ENCODE measurements around the gene OSBP.

OSBP gene

GRCh38 chr11:59610289-59610688 is 5.3 kb downstream of the OSBP start:
- TF ChIP-seq CTCF (conservative IDR thresholded peaks at IDR 0.05; ENCODE audit: low read depth): no peak
- H3K27ac ChIP-seq: no peak overlapping the region
- POLR2A ChIA-PET (ENCODE audit: low non-redundant PET): no interaction called here
- no peak for DNase-seq (ENCODE audit: low spot score)
- CTCF ChIA-PET: interaction anchor here (0.6 kb wide), 1 partner anchor 12 kb away, joined by 4 read pairs; no protein-coding TSS in a partner anchor

GRCh38 chr11:59607703-59608454 is 7.7 kb downstream of the OSBP start:
- no peak for TF ChIP-seq CTCF (conservative IDR thresholded peaks at IDR 0.05; ENCODE audit: low read depth)
- POLR2A ChIA-PET (ENCODE audit: low non-redundant PET): no interaction called here
- no peak overlapping the region for H3K27ac ChIP-seq
- DNase-seq (ENCODE audit: low spot score): no peak
- CTCF ChIA-PET: no interaction called here

- H3K27ac ChIP-seq: no peak overlapping the region
- ChIA-PET CTCF (no interaction called here), POLR2A (ENCODE audit: low non-redundant PET) (no interaction called here)
- no peak for TF ChIP-seq CTCF (conservative IDR thresholded peaks at IDR 0.05; ENCODE audit: low read depth)
- DNase-seq (ENCODE audit: low spot score): no peak
These were observed 13.1 kb downstream of the OSBP start for GRCh38 chr11:59602432-59602831.

GRCh38 chr11:59601788-59602187 is 13.8 kb downstream of the OSBP start:
- ChIA-PET POLR2A (ENCODE audit: low non-redundant PET) (no interaction called here), CTCF (interaction anchor here (0.6 kb wide), 1 partner anchor 14 kb away, joined by 4 read pairs; no protein-coding TSS in a partner anchor)
- no peak overlapping the region for H3K27ac ChIP-seq
- TF ChIP-seq CTCF (conservative IDR thresholded peaks at IDR 0.05; ENCODE audit: low read depth): no peak
- DNase-seq (ENCODE audit: low spot score): no peak

GRCh38 chr11:59600636-59601035 is 14.9 kb downstream of the OSBP start:
- CTCF ChIA-PET: no interaction called here
- POLR2A ChIA-PET (ENCODE audit: low non-redundant PET): no interaction called here
- H3K27ac ChIP-seq: no peak overlapping the region
- TF ChIP-seq CTCF (conservative IDR thresholded peaks at IDR 0.05; ENCODE audit: low read depth): no peak
- DNase-seq (ENCODE audit: low spot score): no peak

GRCh38 chr11:59600234-59600633 is 15.3 kb downstream of the OSBP start:
- POLR2A ChIA-PET (ENCODE audit: low non-redundant PET): no interaction called here
- no peak for TF ChIP-seq CTCF (conservative IDR thresholded peaks at IDR 0.05; ENCODE audit: low read depth)
- CTCF ChIA-PET: no interaction called here

More at GRCh38 chr11:59600234-59600633, 15.3 kb downstream of the OSBP start:
- H3K27ac ChIP-seq: no peak overlapping the region
- no peak for DNase-seq (ENCODE audit: low spot score)

All from RWPE1 (cell line).